Muscle of arm (tissue), 12 donors: ENCODE data around the gene AGFG1. TPM values are rescaled to one million over a fixed set of nuclear protein-coding genes. Genes with fewer than 3 reads are reported as not detected.
"Not testable (repeated sequence)": the region's sequence is repeated elsewhere in the genome, so short reads cannot be mapped to it uniquely, and the experiment has no call there.

Source experiments
- DNase-seq: peaks from one replicate; pipeline ENCODE4 v3.0.0-alpha.2; 2013
- polyA plus RNA-seq, 12 donors: library from polyadenylated mRNA; unstranded; fragments of 120-200 nt; gene quantifications; one replicate each; pipeline ENCODE4 v1.2.1, GENCODE V29; 2013; ENCODE audit not compliant: insufficient read length in 12 of 12

The AGFG1 gene
- polyA plus RNA-seq, 12 donors = 32.9 to 62.8 (median 52.1) TPM; not detected in 1

DNA sequence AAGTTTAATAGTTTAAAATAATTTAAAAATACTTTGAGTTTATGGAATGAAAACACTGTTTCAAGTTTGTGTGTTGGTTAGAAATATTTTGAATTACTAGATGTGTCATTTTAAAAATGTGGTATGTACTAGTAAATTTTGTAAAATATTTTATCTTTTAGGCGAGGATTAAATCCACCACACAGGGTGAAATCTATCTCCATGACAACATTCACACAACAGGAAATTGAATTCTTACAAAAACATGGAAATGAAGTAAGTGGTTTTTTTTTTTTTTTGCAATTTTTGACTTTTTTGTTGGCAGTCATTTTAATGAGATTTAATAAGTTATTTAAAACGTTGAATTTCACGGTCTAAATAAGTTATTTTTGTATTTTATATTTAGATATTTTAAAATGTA lies 19.4 kb downstream of the AGFG1 start:
- DNase-seq = no peak

DNA sequence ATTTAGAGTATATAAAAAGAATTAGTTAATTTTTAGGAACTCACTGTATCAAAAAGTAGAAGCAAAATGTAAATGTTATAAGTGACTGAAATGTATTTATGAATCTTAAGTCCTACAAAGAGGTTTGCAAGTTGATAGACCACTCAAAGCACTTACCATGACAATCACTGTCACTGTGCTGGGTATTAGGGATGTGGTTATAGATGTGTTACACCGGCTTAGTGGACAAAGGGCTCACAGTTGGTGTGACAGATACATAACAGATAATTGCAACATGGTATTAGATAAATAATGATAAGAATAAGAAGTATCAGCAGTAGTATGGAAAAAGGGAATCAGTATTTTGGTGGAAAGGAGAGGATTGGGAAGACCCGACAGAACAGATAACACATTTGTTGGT lies 21.6 kb downstream of the AGFG1 start:
- DNase-seq = no peak

GRCh38 chr2:227497158-227497557 lies 25.2 kb downstream of the AGFG1 start:
- no peak for DNase-seq

DNA sequence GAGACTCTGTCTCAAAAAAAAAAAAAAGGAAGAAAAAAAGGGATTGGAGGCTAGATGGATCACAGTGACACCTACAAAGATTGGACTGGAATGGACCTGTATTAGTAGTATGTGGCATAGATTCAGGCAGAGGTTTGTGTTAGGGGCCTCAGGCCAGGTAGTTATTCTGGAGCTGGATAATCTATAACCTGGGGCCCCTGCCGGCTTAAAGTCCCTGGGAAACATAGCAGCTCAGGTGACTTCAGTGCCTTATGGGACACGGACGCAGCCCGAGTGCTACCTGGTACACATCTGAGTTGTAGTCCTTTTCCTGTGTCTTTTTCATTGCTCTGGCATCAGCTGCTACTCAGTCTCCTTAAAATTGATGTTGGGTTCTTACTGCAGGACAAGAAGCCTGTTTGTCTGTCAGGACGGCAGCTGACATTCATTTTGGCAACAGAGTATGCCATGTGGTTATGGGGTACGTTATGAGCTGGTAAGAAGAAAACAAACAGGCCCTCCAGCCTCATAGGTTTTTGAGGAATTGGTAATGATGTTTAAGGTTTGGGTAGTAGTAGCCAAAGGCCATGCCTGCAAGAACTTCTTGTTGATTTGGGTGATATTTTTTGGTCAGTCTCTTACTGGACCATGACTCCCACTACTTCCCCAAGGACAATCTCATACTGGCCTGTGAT lies 27.8 kb downstream of the AGFG1 start:
- DNase-seq = no peak

- no peak for DNase-seq
Measured at GRCh38 chr2:227500301-227500630, 28.3 kb downstream of the AGFG1 start.

DNA sequence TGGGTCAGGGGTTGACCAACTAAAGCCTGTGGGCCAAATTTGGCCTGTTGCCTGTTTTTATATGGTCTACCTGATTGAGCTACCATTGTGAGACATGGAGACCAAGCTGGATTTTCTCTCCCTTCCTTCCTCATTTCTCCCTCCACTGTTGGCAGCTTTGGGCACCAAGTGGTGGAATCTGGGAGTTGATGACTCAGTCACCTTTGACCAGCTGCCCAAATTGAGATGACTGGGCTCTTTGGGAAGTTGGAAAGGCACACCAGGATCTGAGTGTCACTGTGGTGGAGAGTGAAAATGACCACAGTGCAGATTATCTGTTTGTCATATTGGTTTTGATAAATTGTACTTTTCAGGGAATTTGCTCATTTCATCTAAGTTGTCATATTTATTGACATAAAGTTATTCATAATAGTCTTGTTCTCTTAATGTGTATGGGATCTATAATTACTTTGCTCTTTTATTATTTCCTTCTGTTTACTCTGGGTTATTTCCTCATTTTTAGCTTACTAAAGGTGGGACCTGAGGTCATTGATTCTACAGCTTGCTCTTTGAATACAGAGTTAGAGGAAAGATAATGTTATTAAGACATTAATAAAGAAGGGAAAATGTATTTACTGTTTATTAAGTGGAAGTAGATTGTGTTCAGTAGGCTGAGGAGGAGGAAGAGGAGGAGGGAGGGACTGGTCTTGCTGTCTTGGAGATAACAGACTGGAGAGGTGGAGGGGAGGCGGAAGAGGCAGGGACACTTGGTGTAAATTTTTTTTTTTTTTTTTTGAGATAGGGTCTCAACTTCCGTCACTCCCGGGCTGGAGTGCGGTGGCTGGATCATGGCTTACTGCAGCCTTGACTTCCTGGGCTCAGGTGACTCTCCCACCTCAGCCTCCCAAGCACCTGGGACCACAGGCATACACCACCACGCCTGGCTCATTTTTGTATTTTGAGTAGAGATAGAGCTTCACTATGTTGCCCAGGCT lies 31.8 kb downstream of the AGFG1 start:
- no peak for DNase-seq

DNA sequence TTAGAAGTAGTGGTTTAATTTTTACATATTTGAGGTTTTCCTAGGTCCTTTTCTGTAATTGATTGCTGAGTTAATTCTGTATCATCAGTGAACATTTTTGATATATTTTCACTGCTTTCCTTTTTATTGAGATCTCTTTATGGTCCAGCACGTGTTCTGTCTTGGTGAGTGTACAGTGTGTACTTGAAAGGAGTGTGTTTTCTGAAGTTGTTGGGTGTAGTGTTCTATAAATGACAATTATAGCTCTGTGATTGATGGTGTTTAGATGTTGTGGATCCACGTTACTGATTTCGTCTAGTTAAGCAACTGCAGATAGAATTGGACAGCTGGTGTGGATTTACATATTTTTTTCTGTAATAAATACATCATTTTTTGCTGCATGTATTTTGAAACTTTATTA lies 32.7 kb downstream of the AGFG1 start:
- no peak for DNase-seq

DNA sequence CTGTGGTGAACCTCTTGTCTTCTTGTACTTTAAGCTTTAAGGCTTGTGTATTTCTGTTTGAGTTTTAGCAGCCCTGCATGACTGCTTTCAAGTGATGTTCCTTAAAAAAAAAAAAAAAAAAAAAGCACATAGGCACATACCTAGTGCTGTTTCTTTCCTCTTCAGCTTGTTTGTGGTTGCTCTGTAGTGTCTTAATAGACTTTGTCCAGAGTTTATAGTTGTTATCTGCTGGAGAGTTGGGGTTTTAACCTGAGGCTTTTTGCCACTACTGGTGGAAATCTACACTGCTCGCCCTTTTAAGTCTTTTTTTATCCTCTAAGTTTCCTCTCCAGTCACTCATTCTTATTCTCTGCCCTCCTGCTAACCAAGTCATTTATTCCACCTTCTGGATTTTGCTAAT lies 34.5 kb downstream of the AGFG1 start:
- DNase-seq = no peak

DNA sequence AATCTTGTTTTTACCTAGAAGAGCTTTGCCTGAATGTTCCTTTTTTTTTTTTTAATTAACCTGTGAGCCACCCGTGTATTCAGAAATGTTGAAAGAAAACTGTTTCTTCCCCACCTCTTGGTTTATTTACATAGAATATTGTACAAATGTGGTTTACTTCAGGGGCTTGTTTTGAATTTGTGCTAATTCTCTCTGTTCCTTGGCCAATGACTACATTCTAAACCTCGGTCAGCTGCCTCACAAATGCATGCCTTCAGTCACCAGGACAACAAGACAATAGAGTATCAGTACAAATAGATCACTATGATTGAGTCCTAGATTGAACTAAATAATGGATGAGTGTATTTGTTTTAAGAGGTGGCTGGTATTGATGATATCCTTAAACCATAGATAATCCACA lies 36.0 kb downstream of the AGFG1 start:
- DNase-seq = no peak

- no peak for DNase-seq
Measured at GRCh38 chr2:227509076-227509475, 37.1 kb downstream of the AGFG1 start.

- DNase-seq = no peak
Measured at GRCh38 chr2:227509824-227510619, 38.1 kb downstream of the AGFG1 start.

DNA sequence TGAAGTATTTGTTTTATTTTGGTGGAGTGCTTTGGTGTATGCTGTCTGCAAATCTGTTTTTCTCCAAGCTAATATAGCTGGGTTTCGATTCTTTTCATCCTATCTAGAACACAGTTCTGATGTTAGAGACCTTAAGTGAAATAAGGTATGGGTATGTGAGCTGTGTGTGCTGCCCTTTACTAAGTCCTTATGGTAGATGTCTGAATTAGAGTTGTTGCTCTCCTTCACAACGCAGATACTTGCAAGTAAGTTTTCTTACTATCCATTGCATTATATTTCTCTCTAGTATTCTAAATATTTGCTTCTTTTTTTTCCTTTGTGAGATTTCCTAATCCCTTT lies 38.6 kb downstream of the AGFG1 start:
- DNase-seq = no peak

DNA sequence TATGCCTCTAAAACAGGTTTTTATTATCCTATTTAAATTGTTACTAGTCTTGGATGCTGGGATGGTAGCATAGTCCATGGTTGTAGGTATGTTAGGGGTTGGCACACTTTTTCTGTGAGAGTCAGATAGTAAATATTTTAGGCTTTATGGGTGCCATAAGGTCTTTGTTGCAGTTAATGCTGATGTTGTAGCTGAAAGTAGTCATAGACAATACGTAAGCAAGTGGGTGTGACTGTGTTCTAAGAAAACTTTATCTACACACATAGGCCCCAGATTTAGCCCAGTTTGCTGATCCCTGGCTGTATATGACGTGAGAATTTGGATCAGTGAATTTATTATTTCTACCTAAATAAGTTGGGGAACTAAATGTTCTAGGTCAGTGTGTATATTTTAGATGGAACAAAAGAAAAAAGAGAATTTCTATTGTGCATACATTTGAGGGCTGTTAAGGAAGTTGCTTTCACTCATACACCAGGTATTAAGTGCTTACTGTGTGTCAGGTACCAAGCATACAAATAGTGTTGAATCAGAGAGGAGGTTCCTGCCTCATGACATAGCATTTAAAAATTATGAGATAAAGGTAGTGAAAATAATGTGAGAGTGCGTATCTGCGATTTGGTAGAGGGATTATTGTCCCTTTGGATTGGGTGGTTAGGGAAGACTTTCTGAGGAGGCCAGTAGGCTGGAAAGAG lies 39.4 kb downstream of the AGFG1 start:
- no peak for DNase-seq

DNA sequence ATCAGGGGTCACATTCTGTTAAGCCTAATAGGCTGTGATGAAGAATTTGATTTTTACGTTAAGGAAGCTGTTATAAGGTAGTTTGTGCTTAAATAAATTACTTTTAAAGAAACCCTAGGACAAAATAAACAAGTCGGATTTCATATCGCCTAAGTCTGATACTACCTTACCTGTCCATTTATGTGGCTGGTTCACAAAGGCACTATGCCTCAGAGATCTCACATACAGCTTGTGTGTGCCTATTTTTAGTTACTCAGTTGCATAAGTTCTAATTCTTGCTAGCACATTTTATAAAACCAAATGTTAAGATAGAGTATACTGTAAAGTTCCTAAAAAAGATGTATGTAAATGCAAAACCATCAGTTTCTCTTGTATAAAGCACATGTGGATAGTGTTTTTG lies 40.0 kb downstream of the AGFG1 start:
- no peak for DNase-seq

DNA sequence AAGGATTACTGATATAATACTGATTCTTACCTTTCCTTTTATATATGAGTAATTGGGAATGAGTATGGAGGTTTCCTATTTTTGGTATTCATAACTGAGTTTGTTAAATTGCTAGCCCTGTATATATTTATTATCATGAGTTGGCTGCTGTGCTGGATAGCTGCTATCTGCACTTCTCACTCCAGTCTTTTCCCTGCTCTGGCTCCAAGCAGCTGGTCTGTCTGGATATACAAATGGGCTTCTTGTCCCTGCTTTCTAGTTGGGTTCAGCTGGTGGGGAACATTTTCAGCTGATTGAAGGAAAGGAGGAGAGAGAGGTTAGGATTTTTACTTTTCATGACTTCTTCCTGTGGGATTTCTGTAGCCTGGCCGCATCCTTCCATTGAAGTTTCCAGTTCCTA lies 41.2 kb downstream of the AGFG1 start:
- no peak for DNase-seq

GRCh38 chr2:227515742-227516141 lies 43.8 kb downstream of the AGFG1 start:
- no peak for DNase-seq

- DNase-seq = no peak
Measured at GRCh38 chr2:227517724-227518123, 45.8 kb downstream of the AGFG1 start.

DNA sequence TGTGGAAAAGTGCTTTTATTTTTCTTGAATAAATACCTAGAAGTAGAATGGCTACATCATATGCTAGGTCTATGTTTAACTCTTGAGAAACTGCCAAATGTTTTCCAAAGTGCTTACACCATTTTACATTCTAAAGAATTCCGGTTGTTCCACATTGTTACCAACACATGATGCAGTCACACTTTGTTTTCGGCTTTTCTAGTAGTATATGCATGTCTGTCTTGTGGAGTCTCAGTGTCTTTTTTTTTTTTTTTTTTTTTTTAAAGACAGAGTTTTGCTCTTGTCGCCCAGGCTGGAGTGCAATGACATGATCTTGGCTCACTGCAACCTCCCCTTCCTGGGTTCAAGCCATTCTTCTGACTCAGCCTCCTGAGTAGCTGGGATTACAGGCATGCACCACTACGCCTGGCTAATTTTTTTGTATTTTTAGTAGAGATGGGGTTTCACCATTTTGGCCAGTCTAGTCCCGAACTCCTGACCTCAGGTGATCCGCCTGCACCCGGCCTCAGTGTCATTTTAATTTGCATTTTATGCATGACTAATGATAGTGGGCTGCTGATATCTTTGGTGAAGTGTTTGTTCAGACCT lies 46.4 kb downstream of the AGFG1 start:
- DNase-seq = not testable (repeated sequence)

DNA sequence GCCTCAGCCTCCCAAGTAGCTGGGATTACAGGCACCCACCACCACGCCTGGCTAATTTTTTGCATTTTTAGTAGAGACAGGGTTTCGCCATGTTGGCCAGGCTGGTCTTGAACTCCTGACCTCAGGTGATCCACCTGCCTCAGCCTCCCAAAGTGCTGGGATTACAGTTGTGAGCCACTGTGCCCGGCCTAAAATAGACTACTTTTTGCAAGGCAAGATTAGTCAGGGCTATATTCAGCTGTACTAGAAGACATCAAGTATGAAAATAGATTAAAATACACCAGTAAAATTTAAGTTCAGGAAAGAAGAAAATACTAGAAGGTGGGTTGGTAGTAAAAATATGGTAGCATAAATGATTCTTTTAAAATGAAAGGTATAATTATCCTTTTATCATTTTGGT lies 49.2 kb downstream of the AGFG1 start:
- DNase-seq = not testable (repeated sequence)

DNA sequence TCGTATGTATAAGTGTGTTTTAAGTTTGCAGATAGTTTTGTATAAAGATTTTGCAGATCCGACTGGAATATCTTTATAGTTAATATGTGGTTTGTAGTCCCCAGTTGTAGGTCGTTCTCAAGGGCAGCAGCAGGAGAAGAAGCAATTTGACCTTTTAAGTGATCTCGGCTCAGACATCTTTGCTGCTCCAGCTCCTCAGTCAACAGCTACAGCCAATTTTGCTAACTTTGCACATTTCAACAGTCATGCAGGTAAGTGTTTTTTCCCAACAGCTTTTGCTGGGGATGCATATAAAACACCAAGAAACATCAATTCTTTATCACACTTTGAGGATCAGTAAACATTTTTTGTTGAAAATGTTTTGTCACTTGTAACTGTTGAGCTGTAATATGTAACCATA lies 52.7 kb downstream of the AGFG1 start:
- DNase-seq = no peak

DNA sequence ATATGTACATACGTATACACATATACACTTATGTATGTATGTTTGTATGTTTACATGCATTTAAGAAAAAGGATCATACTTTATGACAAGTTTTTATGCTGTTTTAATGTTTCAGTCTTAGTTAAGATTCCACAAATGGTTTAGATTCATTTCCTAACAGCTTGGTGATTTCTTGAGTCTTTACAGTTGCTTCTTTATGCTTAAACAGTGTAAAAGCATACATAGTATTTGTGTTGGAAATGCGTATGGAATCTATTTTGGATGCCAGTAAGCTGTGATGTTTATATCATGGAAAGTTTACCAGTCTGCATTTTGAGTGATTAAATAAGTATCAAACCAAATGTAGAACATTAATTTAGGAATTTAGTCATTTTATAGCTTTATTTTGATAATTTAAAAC lies 55.4 kb downstream of the AGFG1 start:
- no peak for DNase-seq

DNA sequence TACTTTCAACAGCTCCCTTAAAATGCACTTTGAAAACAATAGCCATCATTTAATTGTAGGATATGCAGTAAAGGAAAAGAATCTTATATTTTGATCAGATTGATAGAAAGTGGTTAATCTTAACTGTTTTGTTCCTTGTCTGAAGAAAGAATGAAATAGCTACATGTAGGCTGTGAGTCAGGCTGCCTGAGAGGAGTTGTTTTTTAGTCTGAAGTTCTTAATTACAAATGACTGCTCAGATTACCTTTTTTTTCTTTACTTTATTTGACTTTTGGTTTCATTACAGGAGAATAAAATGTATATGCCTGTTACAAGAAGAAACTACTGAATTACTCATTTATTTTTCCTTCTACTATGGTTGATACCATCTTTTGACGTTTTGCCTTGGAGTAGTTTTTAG lies 56.8 kb downstream of the AGFG1 start:
- no peak for DNase-seq
